H1 (cell line): ENCODE data around the gene CEP97. TPM values are rescaled to one million over a fixed set of nuclear protein-coding genes. Genes with fewer than 3 reads are reported as not detected.

Experiments used
- ASH2L ChIP-seq: fragments of 200-600, 300-600 bp; sonication (generic); IDR thresholded peaks from one replicate; pipeline ENCODE4 v1.7.1; 2017; ENCODE audit warnings: low read length
- ATF2 ChIP-seq: IDR thresholded peaks from 2 replicates; pipeline ENCODE4 v1.6.1; 2012; ENCODE audit warnings: low read length, inconsistent platforms
- BRCA1 ChIP-seq: IDR thresholded peaks from 2 replicates; pipeline ENCODE4 v1.6.1; 2012; ENCODE audit warnings: low read depth, low read length, improper control_type of control experiment
- CBX5 ChIP-seq: fragments of 300-800, 300-1000 bp; sonication (generic); IDR thresholded peaks from 2 replicates; pipeline ENCODE4 v1.7.1; 2016; ENCODE audit warnings: antibody characterized with exemption, low read length, low read depth
- CEBPB ChIP-seq: IDR thresholded peaks from 2 replicates; pipeline ENCODE4 v1.6.1; 2012; ENCODE audit warnings: low read depth, low read length
- CHD1 ChIP-seq: IDR thresholded peaks from 2 replicates; pipeline ENCODE4 v1.6.1; 2012; ENCODE audit warnings: low read depth, low read length, improper control_type of control experiment
- CTBP2 ChIP-seq: IDR thresholded peaks from 2 replicates; pipeline ENCODE4 v1.7.0; 2011; ENCODE audit warnings: borderline replicate concordance, mild to moderate bottlenecking, moderate library complexity, mixed read lengths, low read length; ENCODE audit not compliant: insufficient read depth, insufficient read length
- EGR1 ChIP-seq: IDR thresholded peaks from 2 replicates; pipeline ENCODE4 v1.6.1; 2011; ENCODE audit warnings: low read depth, low read length, borderline replicate concordance
- HDAC2 ChIP-seq, 2 experiments: fragments of 300-600 bp in 1 of 2; sonication (generic) in 1 of 2; IDR thresholded peaks; 2 replicates each; pipeline ENCODE4 v1.6.1; 2011 to 2012; ENCODE audit warnings: low read depth in 2 of 2, low read length in 2 of 2, mild to moderate bottlenecking in 2 of 2, moderate library complexity in 2 of 2, borderline replicate concordance in 1 of 2, inconsistent platforms in 1 of 2
- NRF1 ChIP-seq: IDR thresholded peaks from 2 replicates; pipeline ENCODE4 v1.6.1; 2011; ENCODE audit warnings: mild to moderate bottlenecking, low read depth, low read length, improper control_type of control experiment
- RBBP5 ChIP-seq: IDR thresholded peaks from 2 replicates; pipeline ENCODE4 v1.7.1; 2012; ENCODE audit warnings: low read depth, mild to moderate bottlenecking, inconsistent platforms, low read length, moderate library complexity, borderline replicate concordance
- RNF2 ChIP-seq: fragments of 200-900, 300-1000 bp; sonication (generic); IDR thresholded peaks from 2 replicates; pipeline ENCODE4 v1.7.1; 2016; ENCODE audit warnings: borderline replicate concordance, low read depth, mild to moderate bottlenecking, antibody characterized with exemption, low read length; ENCODE audit not compliant: poor library complexity, severe bottlenecking; ENCODE audit errors: missing control alignments
- SIN3A ChIP-seq, 2 experiments: IDR thresholded peaks in 1 of 2; conservative IDR thresholded peaks in 1 of 2; 2 replicates each; pipeline ENCODE4 v1.6.1; 2011 to 2012; ENCODE audit warnings: low read length in 2 of 2, improper control_type of control experiment in 1 of 2, low read depth in 1 of 2, mild to moderate bottlenecking in 1 of 2
- SIRT6 ChIP-seq: IDR thresholded peaks from one replicate; pipeline ENCODE4 v1.7.1; 2012; ENCODE audit warnings: low read length, inconsistent platforms
- TAF7 ChIP-seq: optimal IDR thresholded peaks from 2 replicates; pipeline ENCODE3; 2011; ENCODE audit warnings: low read depth, mild to moderate bottlenecking, inconsistent platforms, low read length, moderate library complexity, borderline replicate concordance
- ZNF274 ChIP-seq: IDR thresholded peaks from 2 replicates; pipeline ENCODE4 v1.7.0; 2012; ENCODE audit warnings: low read length, borderline replicate concordance; ENCODE audit errors: extremely low read depth
- polyA plus RNA-seq, 7 experiments: library from polyadenylated mRNA; depleted of rRNA in 3 of 7; stranded (reverse) in 5 of 7; unstranded in 2 of 7; fragments of >200 nt in 5 of 7; fragments of 200-250 nt in 2 of 7; gene quantifications; 1 replicate in 5 of 7; 2 replicates in 1 of 7; 4 replicates in 1 of 7; pipeline versions ENCODE4 v1.2.1 to v1.2.3, GENCODE V29; 2011 to 2013; ENCODE audit warnings: missing spikeins in 2 of 7, mixed read lengths in 2 of 7
- total RNA-seq: library from RNA; stranded (reverse); fragmentation: NEBNext Ultra II Directional; extraction: Animal tissue kit (Norgen Biotek cat#: 25700); gene quantifications from 2 replicates; pipeline ENCODE4 v1.2.1, GENCODE V29; 2021
- TF ChIP-seq, protein P1 (sequence below), 3 experiments: IDR thresholded peaks; 1 replicate in 2 of 3; 2 replicates in 1 of 3; pipeline versions ENCODE4 v1.5.1 to v1.6.1; 2011; ENCODE audit warnings: low read length in 3 of 3, mild to moderate bottlenecking in 3 of 3, inconsistent platforms in 2 of 3, low read depth in 1 of 3, moderate library complexity in 1 of 3; ENCODE audit not compliant: insufficient read depth in 1 of 3; ENCODE audit errors: control extremely low read depth in 1 of 3
- TF ChIP-seq, protein P2 (sequence below): IDR thresholded peaks from 2 replicates; pipeline ENCODE4 v1.6.1; 2011; ENCODE audit warnings: low read length, improper control_type of control experiment

CEP97 gene
- total and polyA plus RNA-seq, 2 of the 8 experiments (the other 6 are each of a cell fraction or from before 2014, with no cell fraction given) = 1.6 to 13.2 TPM

- TF ChIP-seq, protein P1, sequence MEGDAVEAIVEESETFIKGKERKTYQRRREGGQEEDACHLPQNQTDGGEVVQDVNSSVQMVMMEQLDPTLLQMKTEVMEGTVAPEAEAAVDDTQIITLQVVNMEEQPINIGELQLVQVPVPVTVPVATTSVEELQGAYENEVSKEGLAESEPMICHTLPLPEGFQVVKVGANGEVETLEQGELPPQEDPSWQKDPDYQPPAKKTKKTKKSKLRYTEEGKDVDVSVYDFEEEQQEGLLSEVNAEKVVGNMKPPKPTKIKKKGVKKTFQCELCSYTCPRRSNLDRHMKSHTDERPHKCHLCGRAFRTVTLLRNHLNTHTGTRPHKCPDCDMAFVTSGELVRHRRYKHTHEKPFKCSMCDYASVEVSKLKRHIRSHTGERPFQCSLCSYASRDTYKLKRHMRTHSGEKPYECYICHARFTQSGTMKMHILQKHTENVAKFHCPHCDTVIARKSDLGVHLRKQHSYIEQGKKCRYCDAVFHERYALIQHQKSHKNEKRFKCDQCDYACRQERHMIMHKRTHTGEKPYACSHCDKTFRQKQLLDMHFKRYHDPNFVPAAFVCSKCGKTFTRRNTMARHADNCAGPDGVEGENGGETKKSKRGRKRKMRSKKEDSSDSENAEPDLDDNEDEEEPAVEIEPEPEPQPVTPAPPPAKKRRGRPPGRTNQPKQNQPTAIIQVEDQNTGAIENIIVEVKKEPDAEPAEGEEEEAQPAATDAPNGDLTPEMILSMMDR (IDR thresholded peaks at IDR 0.05; ENCODE audit: control extremely low read depth in 1 of 3, insufficient read depth in 1 of 3, low read depth in 1 of 3, low read length in 3 of 3) = peak; percentile 41 to 71 (median 43)
- no peak for TF ChIP-seq CTBP2
- TF ChIP-seq ATF2 = peak; percentile 96
- TF ChIP-seq RBBP5 = no peak; the same call in none of the 2 replicates
- no peak for TF ChIP-seq SIRT6
- peak; percentile 71 for TF ChIP-seq CEBPB
- TF ChIP-seq BRCA1 = no peak
- TF ChIP-seq EGR1 = no peak
- TF ChIP-seq ZNF274 = no peak
- TF ChIP-seq TAF7 = peak; percentile 17
- TF ChIP-seq SIN3A (conservative IDR thresholded peaks at IDR 0.05 in 1 of 2, IDR thresholded peaks at IDR 0.05 in 1 of 2; ENCODE audit: low read depth in 1 of 2, low read length in 2 of 2) = peak; percentile 44 to 91; a peak in 2 of 4 replicates
- no peak for TF ChIP-seq CBX5
- TF ChIP-seq CHD1 = no peak
- TF ChIP-seq, protein P2, sequence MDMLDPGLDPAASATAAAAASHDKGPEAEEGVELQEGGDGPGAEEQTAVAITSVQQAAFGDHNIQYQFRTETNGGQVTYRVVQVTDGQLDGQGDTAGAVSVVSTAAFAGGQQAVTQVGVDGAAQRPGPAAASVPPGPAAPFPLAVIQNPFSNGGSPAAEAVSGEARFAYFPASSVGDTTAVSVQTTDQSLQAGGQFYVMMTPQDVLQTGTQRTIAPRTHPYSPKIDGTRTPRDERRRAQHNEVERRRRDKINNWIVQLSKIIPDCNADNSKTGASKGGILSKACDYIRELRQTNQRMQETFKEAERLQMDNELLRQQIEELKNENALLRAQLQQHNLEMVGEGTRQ = no peak
- no peak for TF ChIP-seq NRF1
- no peak for TF ChIP-seq HDAC2 (IDR thresholded peaks at IDR 0.05; ENCODE audit: borderline replicate concordance in 1 of 2, low read depth in 2 of 2, low read length in 2 of 2)
- peak; percentile 94 for TF ChIP-seq ASH2L
- TF ChIP-seq RNF2 = no peak
These were observed 47.5 kb upstream of the CEP97 start, which contains the start of gene ZBTB11 (continued) for GRCh38 chr3:101676765-101677435.
